BLaER1 treated with 17β-estradiol and CSF1 and Interleukin-3, amounts not matched to agents 10 nM and 100 nM (cell line): ENCODE data around the gene PI4K2A.

ENCODE experiments used
- H3K27ac ChIP-seq, 11 experiments: shearing (Covaris generic); formaldehyde crosslinking; 2 replicates each; pipeline ENCODE4 v1.8.1; 2022
- H3K27me3 ChIP-seq, 11 experiments: shearing (Covaris generic); formaldehyde crosslinking; 2 replicates each; pipeline ENCODE4 v1.8.1; 2022
- H3K36me3 ChIP-seq, 11 experiments: shearing (Covaris generic); formaldehyde crosslinking; 2 replicates each; pipeline ENCODE4 v1.8.1; 2022
- H3K4me1 ChIP-seq, 10 experiments: shearing (Covaris generic); formaldehyde crosslinking; 2 replicates each; pipeline ENCODE4 v1.8.1; 2022
- H3K4me2 ChIP-seq, 11 experiments: shearing (Covaris generic); formaldehyde crosslinking; 2 replicates each; pipeline ENCODE4 v1.8.1; 2022
- H3K4me3 ChIP-seq, 10 experiments: shearing (Covaris generic); formaldehyde crosslinking; 2 replicates each; pipeline ENCODE4 v1.8.1; 2022
- H3K9ac ChIP-seq, 11 experiments: shearing (Covaris generic); formaldehyde crosslinking; 2 replicates each; pipeline ENCODE4 v1.8.1; 2022
- H3K9me3 ChIP-seq, 11 experiments: shearing (Covaris generic); formaldehyde crosslinking; replicated peaks in 1 of 11; 2 replicates each; pipeline ENCODE4 v1.8.1; 2022
- H4K20me1 ChIP-seq, 11 experiments: shearing (Covaris generic); formaldehyde crosslinking; 2 replicates each; pipeline ENCODE4 v1.8.1; 2022
- Cebpa-rat ChIP-seq, 11 experiments: shearing (Covaris generic); IDR thresholded peaks; 2 replicates each; pipeline ENCODE4 v1.8.1; 2022

Gene PI4K2A

DNA sequence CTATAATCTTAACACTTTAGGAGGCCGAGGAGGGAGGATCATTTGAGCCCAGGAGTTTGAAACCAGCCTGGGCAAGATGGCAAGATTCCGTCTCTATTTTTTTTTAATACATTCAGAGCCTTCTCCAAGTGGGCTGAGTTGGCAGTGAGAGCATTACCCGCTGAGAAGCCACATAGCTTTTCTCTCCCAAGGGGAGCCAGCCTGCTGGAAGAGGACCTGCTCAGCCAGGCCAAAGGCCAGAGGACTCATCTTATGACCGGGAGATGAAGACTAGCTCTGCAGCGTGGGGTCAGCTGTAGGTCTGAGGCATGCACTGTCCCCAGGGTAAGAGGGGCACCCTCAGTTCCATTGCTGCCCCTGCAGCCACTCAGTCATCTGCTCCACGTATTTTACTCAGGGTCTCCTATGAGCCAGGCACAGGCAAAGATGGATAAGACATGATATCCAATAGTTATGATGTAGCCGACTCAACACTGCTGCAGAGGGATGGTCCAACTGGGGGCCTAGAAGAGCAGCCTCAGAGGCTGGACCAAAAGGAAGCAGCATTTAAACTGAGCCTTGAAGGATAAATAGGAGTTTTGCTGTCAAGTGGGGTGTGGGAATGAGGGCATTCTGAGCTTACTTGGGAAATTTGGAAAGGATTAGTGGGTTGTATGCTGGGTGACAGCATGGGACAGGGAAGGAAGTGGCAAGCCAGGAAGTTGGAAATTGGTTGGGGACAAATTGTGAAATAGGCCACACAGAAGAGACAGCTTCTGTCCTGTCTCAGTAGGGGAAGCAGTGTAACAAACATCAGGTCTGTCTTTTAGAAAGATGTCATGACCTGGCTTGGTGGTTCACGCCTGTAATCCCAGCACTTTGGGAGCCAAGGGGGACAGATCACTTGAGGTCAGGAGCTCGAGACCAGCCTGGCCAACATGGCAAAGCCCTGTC lies 71.4 kb downstream of the PI4K2A start:
- Histone ChIP-seq H3K4me1 (peaks cover 37 to 61% (median 51%) of the 10 kb centered on the region in 10 experiments), H3K27me3 (no peaks in the 10 kb centered on the region), H4K20me1 (peaks cover 0 to 22% (median 21%) of the 10 kb centered on the region in 11 experiments; a peak in 16 of 22 replicates), H3K9me3 (no peaks in the 10 kb centered on the region), H3K9ac (peak overlapping the region in 9 of 11 experiments; percentile 31 to 58 (median 48); a peak in 12 of 22 replicates), H3K36me3 (peaks cover 1 to 19% (median 8%) of the 10 kb centered on the region in 11 experiments; a peak in 20 of 22 replicates), H3K4me3 (peak overlapping the region in 3 of 10 experiments; percentile 0 to 44 (median 27); a peak in 3 of 20 replicates), H3K27ac (peak overlapping the region in 8 of 11 experiments; percentile 33 to 97 (median 93); a peak in 13 of 22 replicates), H3K4me2 (peak overlapping the region in 10 of 11 experiments; percentile 28 to 100 (median 94); a peak in 19 of 22 replicates)
- TF ChIP-seq Cebpa-rat (IDR thresholded peaks at IDR 0.05) = peak in 1 of 11 experiments; percentile 32; a peak in 1 of 22 replicates

- Histone ChIP-seq H3K36me3 (peaks cover 12 to 32% (median 18%) of the 10 kb centered on the region in 11 experiments; a peak in 20 of 22 replicates), H3K9ac (peak within 1 kb of the TSS; percentile 90 to 96 (median 93)), H4K20me1 (peaks cover 0 to 37% (median 36%) of the 10 kb centered on the region in 11 experiments; a peak in 17 of 22 replicates), H3K27me3 (no peaks in the 10 kb centered on the region), H3K4me1 (peaks cover 44 to 68% (median 59%) of the 10 kb centered on the region in 10 experiments), H3K9me3 (no peaks in the 10 kb centered on the region), H3K27ac (peak within 1 kb of the TSS; percentile 91 to 97 (median 94)), H3K4me3 (peak within 1 kb of the TSS; percentile 59 to 86 (median 80)), H3K4me2 (peak within 1 kb of the TSS; percentile 88 to 100 (median 96))
- TF ChIP-seq Cebpa-rat (IDR thresholded peaks at IDR 0.05) = no peak
Observed at GRCh38 chr10:97713339-97713825, 72.9 kb downstream of the PI4K2A start, which contains the start of gene MARVELD1. Gene MARVELD1 (plus strand): TSS chr10:97713730. CDS start chr10:97713877, 147 bp downstream.

- peak overlapping the region; percentile 59 to 86 (median 80) for H3K4me3 ChIP-seq
- H3K4me1 ChIP-seq = peaks cover 49 to 73% (median 64%) of the 10 kb centered on the region in 10 experiments
- H3K9me3 ChIP-seq = no peaks in the 10 kb centered on the region
- TF ChIP-seq Cebpa-rat (IDR thresholded peaks at IDR 0.05) = no peak
- H3K27ac ChIP-seq = peak overlapping the region; percentile 91 to 97 (median 94)
- H3K9ac ChIP-seq = peak overlapping the region; percentile 90 to 96 (median 93)
- peaks cover 14 to 37% (median 22%) of the 10 kb centered on the region in 11 experiments; a peak in 20 of 22 replicates for H3K36me3 ChIP-seq
- no peaks in the 10 kb centered on the region for H3K27me3 ChIP-seq
- peak overlapping the region; percentile 88 to 100 (median 96) for H3K4me2 ChIP-seq
- peaks cover 0 to 42% (median 41%) of the 10 kb centered on the region in 11 experiments; a peak in 18 of 22 replicates for H4K20me1 ChIP-seq
Observed at GRCh38 chr10:97713826-97714400, 73.4 kb downstream of the PI4K2A start.

DNA sequence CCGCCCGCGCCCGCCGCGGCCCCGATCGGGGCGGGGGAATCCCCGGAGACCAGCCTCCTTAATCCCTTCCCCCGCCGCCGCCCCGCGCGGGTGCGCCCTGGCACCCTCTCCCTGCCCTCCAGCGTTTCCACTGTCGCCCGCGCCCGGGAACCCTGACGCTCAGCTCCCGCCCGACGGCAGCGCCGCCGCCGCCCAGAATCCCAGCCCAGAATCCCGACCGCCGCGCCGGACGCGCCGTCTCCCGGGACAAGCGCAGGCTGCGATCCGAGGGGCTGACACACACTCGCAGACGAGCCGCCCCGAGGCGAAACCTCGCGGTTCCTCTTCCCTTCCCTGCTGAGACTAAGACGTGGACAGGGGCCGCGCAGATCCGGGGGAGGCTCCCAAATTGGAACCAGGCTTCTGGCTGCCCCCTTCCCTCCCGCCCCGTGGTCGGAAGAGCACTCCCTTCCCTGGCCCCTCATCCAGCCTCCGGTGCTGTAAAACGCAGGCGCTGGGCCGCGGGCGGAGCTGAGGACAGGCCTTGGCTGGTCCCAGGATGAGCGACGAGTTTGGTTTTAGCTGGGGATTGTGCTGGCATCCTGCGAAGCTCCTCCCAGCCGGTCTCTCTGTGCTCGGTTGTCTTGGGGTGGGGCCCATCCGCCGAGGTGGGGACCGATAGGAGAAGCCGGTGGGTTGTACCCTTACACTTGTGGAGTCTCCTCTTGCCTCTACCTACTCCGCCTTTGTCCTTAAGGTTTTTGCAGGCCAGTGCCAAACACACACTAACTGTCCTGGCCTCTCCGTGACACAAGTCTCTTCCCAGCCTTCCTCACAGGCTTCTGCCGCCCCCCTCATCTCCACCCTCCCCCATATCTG lies 74.2 kb downstream of the PI4K2A start:
- no peaks in the 10 kb centered on the region for H3K9me3 ChIP-seq
- no peaks in the 10 kb centered on the region for H3K27me3 ChIP-seq
- peak overlapping the region; percentile 88 to 100 (median 96) for H3K4me2 ChIP-seq
- no peak for TF ChIP-seq Cebpa-rat (IDR thresholded peaks at IDR 0.05)
- H3K36me3 ChIP-seq = peaks cover 14 to 44% (median 29%) of the 10 kb centered on the region in 11 experiments; a peak in 20 of 22 replicates
- peak overlapping the region; percentile 59 to 86 (median 80) for H3K4me3 ChIP-seq
- H3K27ac ChIP-seq = peak overlapping the region; percentile 91 to 97 (median 94)
- peaks cover 0 to 49% (median 49%) of the 10 kb centered on the region in 11 experiments; a peak in 18 of 22 replicates for H4K20me1 ChIP-seq
- peak overlapping the region; percentile 90 to 96 (median 93) for H3K9ac ChIP-seq
- peaks cover 56 to 75% (median 69%) of the 10 kb centered on the region in 10 experiments for H3K4me1 ChIP-seq

- Histone ChIP-seq H3K27ac (peak overlapping the region; percentile 91 to 97 (median 94)), H4K20me1 (peaks cover 0 to 51% (median 49%) of the 10 kb centered on the region in 11 experiments; a peak in 18 of 22 replicates), H3K27me3 (no peaks in the 10 kb centered on the region), H3K9me3 (no peaks in the 10 kb centered on the region), H3K36me3 (peaks cover 14 to 52% (median 32%) of the 10 kb centered on the region in 11 experiments; a peak in 20 of 22 replicates), H3K4me2 (peak overlapping the region; percentile 88 to 100 (median 96)), H3K9ac (peak overlapping the region; percentile 90 to 96 (median 93)), H3K4me1 (peaks cover 58 to 71% (median 68%) of the 10 kb centered on the region in 10 experiments), H3K4me3 (peak overlapping the region; percentile 59 to 86 (median 80))
- no peak for TF ChIP-seq Cebpa-rat (IDR thresholded peaks at IDR 0.05)
Observed at GRCh38 chr10:97715259-97715874, 74.9 kb downstream of the PI4K2A start.

DNA sequence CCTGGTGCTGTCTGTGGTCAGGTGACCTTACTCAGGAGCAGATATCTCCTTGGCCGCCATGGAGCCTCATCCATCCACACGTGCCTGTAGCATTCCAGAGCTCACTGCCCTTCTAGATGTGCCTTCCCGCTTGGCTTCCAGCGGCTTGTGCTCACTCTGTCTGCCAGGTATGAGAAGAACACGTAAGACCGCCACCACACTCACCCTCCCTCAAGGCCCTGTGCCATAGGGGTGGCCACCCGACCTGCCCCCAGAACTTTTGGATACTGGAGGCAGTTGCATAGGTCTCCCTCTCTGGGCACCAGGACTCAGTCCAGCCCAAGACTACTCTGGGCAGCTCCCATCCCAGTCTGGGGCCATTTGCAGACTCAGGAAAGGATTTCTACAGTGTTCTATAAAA lies 77.2 kb downstream of the PI4K2A start:
- peak overlapping the region; percentile 88 to 100 (median 96) for H3K4me2 ChIP-seq
- no peak for TF ChIP-seq Cebpa-rat (IDR thresholded peaks at IDR 0.05)
- H3K9ac ChIP-seq = peak overlapping the region in 7 of 11 experiments; percentile 1 to 52 (median 44); a peak in 9 of 22 replicates
- peak overlapping the region in 6 of 10 experiments; percentile 7 to 86 (median 54); a peak in 9 of 20 replicates for H3K4me3 ChIP-seq
- peak overlapping the region in 8 of 11 experiments; percentile 5 to 65 (median 41); a peak in 11 of 22 replicates for H3K27ac ChIP-seq
- H4K20me1 ChIP-seq = peaks cover 0 to 51% (median 49%) of the 10 kb centered on the region in 11 experiments; a peak in 18 of 22 replicates
- H3K4me1 ChIP-seq = peaks cover 53 to 63% (median 57%) of the 10 kb centered on the region in 10 experiments
- no peaks in the 10 kb centered on the region for H3K9me3 ChIP-seq
- no peaks in the 10 kb centered on the region for H3K27me3 ChIP-seq
- peaks cover 14 to 72% (median 44%) of the 10 kb centered on the region in 11 experiments; a peak in 20 of 22 replicates for H3K36me3 ChIP-seq

DNA sequence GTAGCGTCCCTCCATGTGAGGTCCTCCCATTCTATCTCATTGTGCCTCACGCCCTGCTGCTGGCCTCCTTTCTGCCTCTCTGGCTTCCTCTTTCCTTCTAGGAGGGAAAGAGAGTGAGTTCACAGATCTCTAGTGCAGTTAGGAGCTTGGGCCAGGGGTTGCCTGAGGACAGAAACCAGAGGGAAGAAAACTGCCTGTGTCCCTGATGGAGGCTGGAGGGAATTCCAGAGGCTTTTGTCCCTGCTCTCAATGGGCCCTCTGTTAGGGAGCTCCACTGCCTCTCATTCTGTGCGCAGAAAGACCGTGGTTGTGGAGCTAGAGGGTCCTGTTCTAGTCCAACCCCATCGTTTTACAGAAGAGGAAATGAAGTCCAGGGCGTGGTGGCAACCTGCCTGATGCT lies 77.7 kb downstream of the PI4K2A start:
- peak overlapping the region in 6 of 10 experiments; percentile 8 to 86 (median 54); a peak in 9 of 20 replicates for H3K4me3 ChIP-seq
- no peak for TF ChIP-seq Cebpa-rat (IDR thresholded peaks at IDR 0.05)
- H3K4me2 ChIP-seq = peak overlapping the region; percentile 88 to 100 (median 96)
- H3K9ac ChIP-seq = peak overlapping the region; percentile 3 to 52 (median 37); a peak in 18 of 22 replicates
- H3K9me3 ChIP-seq = no peaks in the 10 kb centered on the region
- H3K27me3 ChIP-seq = no peaks in the 10 kb centered on the region
- H3K27ac ChIP-seq = peak overlapping the region in 10 of 11 experiments; percentile 2 to 65 (median 38); a peak in 16 of 22 replicates
- H3K4me1 ChIP-seq = peaks cover 49 to 60% (median 52%) of the 10 kb centered on the region in 10 experiments
- H3K36me3 ChIP-seq = peaks cover 14 to 77% (median 44%) of the 10 kb centered on the region in 11 experiments; a peak in 20 of 22 replicates
- peaks cover 0 to 51% (median 49%) of the 10 kb centered on the region in 11 experiments; a peak in 18 of 22 replicates for H4K20me1 ChIP-seq
